ENCODE measurements around the gene AGAP1. TPM values are rescaled to one million over a fixed set of nuclear protein-coding genes. Genes with fewer than 3 reads are reported as not detected.

Gene AGAP1
- total RNA-seq, 1 donor from 2014 or later: 36.2 TPM

GRCh38 chr2:235513984-235514626 lies 20.3 kb downstream of the AGAP1 start:
- ATAC-seq: peak in 1 of 2 donors; percentile 33

GRCh38 chr2:235514627-235515363 lies 21.0 kb downstream of the AGAP1 start:
- ATAC-seq (peak in 1 of 2 donors; percentile 20), DNase-seq (no peak)
- intact Hi-C loops (cut with DNase I): no loop called here
- Histone ChIP-seq H3K36me3 (no peaks in the 10 kb centered on the region), H3K9me3 (no peaks in the 10 kb centered on the region), H3K4me3 (no peak overlapping the region), H3K27me3 (ENCODE audit: low read depth) (no peaks in the 10 kb centered on the region), H3K4me1 (peaks cover 37% of the 10 kb centered on the region), H3K27ac (no peak overlapping the region)
- TF ChIP-seq CTCF (IDR thresholded peaks at IDR 0.05): no peak

More at GRCh38 chr2:235513984-235514626, 20.3 kb downstream of the AGAP1 start:
- H3K27ac ChIP-seq: no peak overlapping the region
- intact Hi-C loops (cut with DNase I): no loop called here
- H3K4me3 ChIP-seq: no peak overlapping the region
- no peak for TF ChIP-seq CTCF (IDR thresholded peaks at IDR 0.05)
- H3K9me3 ChIP-seq: no peaks in the 10 kb centered on the region
- H3K36me3 ChIP-seq: no peaks in the 10 kb centered on the region
- no peaks in the 10 kb centered on the region for H3K27me3 ChIP-seq (ENCODE audit: low read depth)
- peaks cover 36% of the 10 kb centered on the region for H3K4me1 ChIP-seq
- no peak for DNase-seq

- intact Hi-C loops (cut with DNase I): no loop called here
- H3K4me3 ChIP-seq: no peak overlapping the region
- DNase-seq (no peak), ATAC-seq (no peak)
- H3K27me3 ChIP-seq (ENCODE audit: low read depth): no peaks in the 10 kb centered on the region
- no peaks in the 10 kb centered on the region for H3K9me3 ChIP-seq
- H3K4me1 ChIP-seq: peaks cover 37% of the 10 kb centered on the region
- no peaks in the 10 kb centered on the region for H3K36me3 ChIP-seq
- TF ChIP-seq CTCF (IDR thresholded peaks at IDR 0.05): no peak
- no peak overlapping the region for H3K27ac ChIP-seq
Observed at GRCh38 chr2:235515364-235515742, 21.5 kb downstream of the AGAP1 start.

DNA sequence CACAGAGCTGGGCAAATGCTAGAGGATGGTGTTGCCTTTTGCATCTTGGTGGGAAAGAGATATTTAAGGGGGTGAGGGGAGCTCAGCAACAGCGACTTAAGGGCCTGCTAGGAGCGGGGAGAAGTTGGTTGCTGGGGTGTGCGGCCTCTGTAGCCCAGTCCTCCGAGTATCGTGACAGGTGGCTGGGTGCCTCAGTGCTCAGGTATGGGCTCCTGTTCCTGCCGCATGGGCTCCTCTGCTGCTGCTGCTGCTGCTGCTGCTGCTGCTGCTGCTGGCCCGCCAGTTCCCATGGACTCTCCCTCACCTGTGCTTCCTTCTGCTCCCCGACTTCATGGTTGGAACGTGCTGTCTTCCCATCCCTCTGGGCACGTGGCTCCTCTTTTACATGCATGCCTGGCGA lies 22.0 kb downstream of the AGAP1 start:
- ATAC-seq: no peak
- Histone ChIP-seq H3K4me1 (peaks cover 37% of the 10 kb centered on the region), H3K27ac (no peak overlapping the region)

GRCh38 chr2:235516257-235516656 lies 22.4 kb downstream of the AGAP1 start:
- DNase-seq: no peak
- TF ChIP-seq CTCF (IDR thresholded peaks at IDR 0.05): no peak
- no peak for ATAC-seq
- Histone ChIP-seq H3K36me3 (no peaks in the 10 kb centered on the region), H3K27ac (no peak overlapping the region), H3K4me1 (peaks cover 36% of the 10 kb centered on the region), H3K9me3 (no peaks in the 10 kb centered on the region), H3K4me3 (no peak overlapping the region), H3K27me3 (ENCODE audit: low read depth) (no peaks in the 10 kb centered on the region)
- intact Hi-C loops (cut with DNase I): no loop called here

More for the DNA sequence above, 22.0 kb downstream of the AGAP1 start:
- no peak for TF ChIP-seq CTCF (IDR thresholded peaks at IDR 0.05)
- Histone ChIP-seq H3K36me3 (no peaks in the 10 kb centered on the region), H3K9me3 (no peaks in the 10 kb centered on the region), H3K4me3 (no peak overlapping the region), H3K27me3 (ENCODE audit: low read depth) (no peaks in the 10 kb centered on the region)
- intact Hi-C loops (cut with DNase I): no loop called here
- no peak for DNase-seq

Data from lower lobe of right lung (tissue), 2 donors.